ENCODE data around the gene NOD1. TPM values are rescaled to one million over a fixed set of nuclear protein-coding genes. Genes with fewer than 3 reads are reported as not detected.
A peak's percentile ranks its signal among the peaks of the same experiment; 100 is the strongest.
"Not testable (repeated sequence)": the region's sequence is repeated elsewhere in the genome, so short reads cannot be mapped to it uniquely, and the experiment has no call there.

Gene NOD1
- polyA plus RNA-seq = 13.5 TPM

- no peaks in the 10 kb centered on the region for H3K27me3 Mint-ChIP-seq
- peak within 1 kb of the TSS; percentile 91 to 95 (median 92) for H3K27ac Mint-ChIP-seq
- H3K9me3 Mint-ChIP-seq = no peaks in the 10 kb centered on the region
- H3K36me3 Mint-ChIP-seq = no peaks in the 10 kb centered on the region
- H3K4me3 Mint-ChIP-seq = peak within 1 kb of the TSS in 3 of 4 donors; percentile 95 to 96 (median 95)
- peaks cover 36 to 46% (median 45%) of the 10 kb centered on the region in 3 donors for H3K4me1 Mint-ChIP-seq
Observed at GRCh38 chr7:30478349-30479201, at the start of gene NOD1. Gene NOD1 (minus strand): TSS chr7:30478784. CDS start chr7:30456921, 21,863 bp downstream.

GRCh38 chr7:30527297-30527696 is 48.7 kb upstream of the NOD1 start:
- not testable (repeated sequence) for H3K4me3 Mint-ChIP-seq, H3K27me3 Mint-ChIP-seq, H3K9me3 Mint-ChIP-seq, H3K27ac Mint-ChIP-seq, H3K4me1 Mint-ChIP-seq, H3K36me3 Mint-ChIP-seq

GRCh38 chr7:30526163-30526562 is 47.6 kb upstream of the NOD1 start:
- H3K9me3 Mint-ChIP-seq = no peaks in the 10 kb centered on the region
- H3K27ac Mint-ChIP-seq = no peak overlapping the region
- no peak overlapping the region for H3K4me3 Mint-ChIP-seq
- H3K36me3 Mint-ChIP-seq = peaks cover 4% of the 10 kb centered on the region
- peaks cover 0 to 2% (median 2%) of the 10 kb centered on the region in 3 donors for H3K4me1 Mint-ChIP-seq
- H3K27me3 Mint-ChIP-seq = no peaks in the 10 kb centered on the region

- no peak overlapping the region for H3K4me3 Mint-ChIP-seq
- no peak overlapping the region for H3K27ac Mint-ChIP-seq
- peaks cover 4% of the 10 kb centered on the region for H3K36me3 Mint-ChIP-seq
- no peaks in the 10 kb centered on the region for H3K9me3 Mint-ChIP-seq
- H3K4me1 Mint-ChIP-seq = peaks cover 3 to 8% (median 4%) of the 10 kb centered on the region in 3 donors
- no peaks in the 10 kb centered on the region for H3K27me3 Mint-ChIP-seq
Observed at GRCh38 chr7:30525429-30525828, 46.8 kb upstream of the NOD1 start.

- H3K27ac Mint-ChIP-seq = peak overlapping the region in 1 of 3 donors; percentile 35
- peaks cover 4% of the 10 kb centered on the region for H3K36me3 Mint-ChIP-seq
Observed at GRCh38 chr7:30524545-30524944, 46.0 kb upstream of the NOD1 start.

GRCh38 chr7:30523466-30523865 is 44.9 kb upstream of the NOD1 start:
- Mint-ChIP-seq H3K4me3 (peak overlapping the region in 1 of 4 donors; percentile 9), H3K27ac (no peak overlapping the region), H3K4me1 (peaks cover 6 to 11% (median 7%) of the 10 kb centered on the region in 3 donors)

More at GRCh38 chr7:30524545-30524944, 46.0 kb upstream of the NOD1 start:
- H3K4me3 Mint-ChIP-seq = no peak overlapping the region
- no peaks in the 10 kb centered on the region for H3K27me3 Mint-ChIP-seq
- no peaks in the 10 kb centered on the region for H3K9me3 Mint-ChIP-seq
- H3K4me1 Mint-ChIP-seq = peaks cover 6 to 11% (median 7%) of the 10 kb centered on the region in 3 donors

GRCh38 chr7:30522159-30522558 is 43.6 kb upstream of the NOD1 start:
- no peaks in the 10 kb centered on the region for H3K9me3 Mint-ChIP-seq

More at GRCh38 chr7:30523466-30523865, 44.9 kb upstream of the NOD1 start:
- Mint-ChIP-seq H3K36me3 (peaks cover 4% of the 10 kb centered on the region), H3K9me3 (no peaks in the 10 kb centered on the region), H3K27me3 (no peaks in the 10 kb centered on the region)

GRCh38 chr7:30521532-30521931 is 42.9 kb upstream of the NOD1 start:
- Mint-ChIP-seq H3K4me3 (no peak overlapping the region), H3K27me3 (no peaks in the 10 kb centered on the region), H3K4me1 (peaks cover 5 to 11% (median 6%) of the 10 kb centered on the region in 3 donors), H3K9me3 (no peaks in the 10 kb centered on the region), H3K27ac (no peak overlapping the region), H3K36me3 (peaks cover 2% of the 10 kb centered on the region)

More at GRCh38 chr7:30522159-30522558, 43.6 kb upstream of the NOD1 start:
- H3K27me3 Mint-ChIP-seq = no peaks in the 10 kb centered on the region
- no peak overlapping the region for H3K4me3 Mint-ChIP-seq
- peaks cover 5 to 11% (median 6%) of the 10 kb centered on the region in 3 donors for H3K4me1 Mint-ChIP-seq
- H3K27ac Mint-ChIP-seq = no peak overlapping the region
- H3K36me3 Mint-ChIP-seq = peaks cover 2% of the 10 kb centered on the region

GRCh38 chr7:30519122-30519521 is 40.5 kb upstream of the NOD1 start:
- peaks cover 5 to 11% (median 6%) of the 10 kb centered on the region in 3 donors for H3K4me1 Mint-ChIP-seq
- H3K27me3 Mint-ChIP-seq = no peaks in the 10 kb centered on the region
- H3K9me3 Mint-ChIP-seq = no peaks in the 10 kb centered on the region
- H3K27ac Mint-ChIP-seq = no peak overlapping the region
- H3K4me3 Mint-ChIP-seq = no peak overlapping the region
- H3K36me3 Mint-ChIP-seq = no peaks in the 10 kb centered on the region

- peaks cover 5 to 6% (median 5%) of the 10 kb centered on the region in 3 donors for H3K4me1 Mint-ChIP-seq
- no peaks in the 10 kb centered on the region for H3K36me3 Mint-ChIP-seq
- H3K9me3 Mint-ChIP-seq = no peaks in the 10 kb centered on the region
- no peak overlapping the region for H3K4me3 Mint-ChIP-seq
- no peaks in the 10 kb centered on the region for H3K27me3 Mint-ChIP-seq
- no peak overlapping the region for H3K27ac Mint-ChIP-seq
Observed at GRCh38 chr7:30515761-30516160, 37.2 kb upstream of the NOD1 start.

GRCh38 chr7:30514776-30515175 is 36.2 kb upstream of the NOD1 start:
- Mint-ChIP-seq H3K27me3 (no peaks in the 10 kb centered on the region), H3K27ac (no peak overlapping the region), H3K4me3 (no peak overlapping the region), H3K36me3 (no peaks in the 10 kb centered on the region), H3K4me1 (peaks cover 0 to 1% (median 0%) of the 10 kb centered on the region in 3 donors), H3K9me3 (no peaks in the 10 kb centered on the region)

GRCh38 chr7:30514177-30514576 is 35.6 kb upstream of the NOD1 start:
- no peaks in the 10 kb centered on the region for H3K27me3 Mint-ChIP-seq
- H3K36me3 Mint-ChIP-seq = no peaks in the 10 kb centered on the region
- H3K9me3 Mint-ChIP-seq = no peaks in the 10 kb centered on the region
- H3K4me1 Mint-ChIP-seq = peaks cover 0 to 1% (median 0%) of the 10 kb centered on the region in 3 donors
- peak overlapping the region in 1 of 3 donors; percentile 4 for H3K27ac Mint-ChIP-seq
- no peak overlapping the region for H3K4me3 Mint-ChIP-seq

GRCh38 chr7:30513762-30514161 is 35.2 kb upstream of the NOD1 start:
- H3K27ac Mint-ChIP-seq = peak overlapping the region in 1 of 3 donors; percentile 4
- H3K4me1 Mint-ChIP-seq = peaks cover 0 to 1% (median 0%) of the 10 kb centered on the region in 3 donors
- no peak overlapping the region for H3K4me3 Mint-ChIP-seq
- no peaks in the 10 kb centered on the region for H3K36me3 Mint-ChIP-seq
- H3K27me3 Mint-ChIP-seq = no peaks in the 10 kb centered on the region
- H3K9me3 Mint-ChIP-seq = no peaks in the 10 kb centered on the region

- Mint-ChIP-seq H3K36me3 (no peaks in the 10 kb centered on the region), H3K27ac (no peak overlapping the region)
Observed at GRCh38 chr7:30511973-30512662, 33.5 kb upstream of the NOD1 start.

GRCh38 chr7:30511494-30511893 is 32.9 kb upstream of the NOD1 start:
- Mint-ChIP-seq H3K9me3 (no peaks in the 10 kb centered on the region), H3K4me3 (no peak overlapping the region), H3K4me1 (peaks cover 0 to 1% (median 0%) of the 10 kb centered on the region in 3 donors), H3K27ac (no peak overlapping the region), H3K36me3 (no peaks in the 10 kb centered on the region), H3K27me3 (no peaks in the 10 kb centered on the region)

More at GRCh38 chr7:30511973-30512662, 33.5 kb upstream of the NOD1 start:
- no peak overlapping the region for H3K4me3 Mint-ChIP-seq
- no peaks in the 10 kb centered on the region for H3K27me3 Mint-ChIP-seq
- H3K9me3 Mint-ChIP-seq = no peaks in the 10 kb centered on the region
- H3K4me1 Mint-ChIP-seq = peaks cover 0 to 1% (median 0%) of the 10 kb centered on the region in 3 donors

Data from IgD-negative memory B cell (primary cell).